Liver (tissue), 3 donors: ENCODE data around the gene KDELR1.

Experiments
- CTCF ChIP-seq: fragments of 150-350 bp; IDR thresholded peaks from 2 replicates; pipeline ENCODE4 v1.5.1; 2017; ENCODE audit warnings: improper control_type of control experiment, low read depth, low read length; ENCODE audit not compliant: missing input control
- TAF1 ChIP-seq: conservative IDR thresholded peaks from 2 replicates; pipeline ENCODE4 v1.6.1; 2016; ENCODE audit warnings: antibody characterized with exemption, mild to moderate bottlenecking
- YY1 ChIP-seq: IDR thresholded peaks from 2 replicates; pipeline ENCODE4 v1.6.1; 2016; ENCODE audit warnings: antibody characterized with exemption, mild to moderate bottlenecking
- TF ChIP-seq, protein P1 (sequence below): IDR thresholded peaks from 2 replicates; pipeline ENCODE4 v1.6.1; 2016; ENCODE audit warnings: antibody characterized with exemption
- donor health status: healthy.
- donor health status: healthy.

GRCh38 chr19:48379058-48379457 is 12.3 kb downstream of the KDELR1 start:
- TF ChIP-seq CTCF = no peak
- TF ChIP-seq YY1 = no peak
- TF ChIP-seq TAF1 = no peak
- TF ChIP-seq, protein P1, sequence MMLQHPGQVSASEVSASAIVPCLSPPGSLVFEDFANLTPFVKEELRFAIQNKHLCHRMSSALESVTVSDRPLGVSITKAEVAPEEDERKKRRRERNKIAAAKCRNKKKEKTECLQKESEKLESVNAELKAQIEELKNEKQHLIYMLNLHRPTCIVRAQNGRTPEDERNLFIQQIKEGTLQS = no peak
